HG03571 (cell line): ENCODE results near the gene MBNL1.
"Not testable (repeated sequence)": the region's sequence is repeated elsewhere in the genome, so short reads cannot be mapped to it uniquely, and the experiment has no call there.

Experiments used
- ATAC-seq: cut with Tn5 transposase; IDR thresholded peaks from one replicate; pipeline ENCODE4 v1.9.1; 2021; ENCODE audit not compliant: unreplicated experiment

The MBNL1 gene

GRCh38 chr3:152396867-152397266, 128.1 kb downstream of the MBNL1 start:
- ATAC-seq, result no peak

GRCh38 chr3:152397348-152397747, 128.6 kb downstream of the MBNL1 start:
- not testable (repeated sequence) for ATAC-seq

- ATAC-seq, result no peak
These were observed 129.8 kb downstream of the MBNL1 start for GRCh38 chr3:152398495-152398894.

- ATAC-seq, result no peak
These were observed 130.6 kb downstream of the MBNL1 start for GRCh38 chr3:152399374-152399773.

GRCh38 chr3:152400887-152401286, 132.2 kb downstream of the MBNL1 start:
- ATAC-seq, result no peak

GRCh38 chr3:152402695-152403451, 134.1 kb downstream of the MBNL1 start:
- no peak for ATAC-seq

- ATAC-seq, result no peak
These were observed 134.9 kb downstream of the MBNL1 start for GRCh38 chr3:152403632-152404066.

- ATAC-seq, result no peak
These were observed 136.2 kb downstream of the MBNL1 start for GRCh38 chr3:152404976-152405375.

- ATAC-seq, result no peak
These were observed 137.4 kb downstream of the MBNL1 start for GRCh38 chr3:152405915-152406802.

- ATAC-seq, result no peak
These were observed 144.5 kb downstream of the MBNL1 start for GRCh38 chr3:152413240-152413639.

- ATAC-seq, result no peak
These were observed 148.3 kb downstream of the MBNL1 start for GRCh38 chr3:152416808-152417580.

GRCh38 chr3:152419748-152420147, 151.0 kb downstream of the MBNL1 start:
- no peak for ATAC-seq

GRCh38 chr3:152421162-152421561, 152.4 kb downstream of the MBNL1 start:
- ATAC-seq, result no peak

- no peak for ATAC-seq
These were observed 157.7 kb downstream of the MBNL1 start for GRCh38 chr3:152426393-152426792.

GRCh38 chr3:152428577-152428976, 159.8 kb downstream of the MBNL1 start:
- ATAC-seq, result no peak

GRCh38 chr3:152430223-152431002, 161.7 kb downstream of the MBNL1 start:
- ATAC-seq, result no peak

GRCh38 chr3:152434142-152434541, 165.4 kb downstream of the MBNL1 start:
- ATAC-seq, result no peak

- not testable (repeated sequence) for ATAC-seq
These were observed 166.5 kb downstream of the MBNL1 start for GRCh38 chr3:152435210-152435609.

GRCh38 chr3:152436707-152437590, 168.2 kb downstream of the MBNL1 start:
- ATAC-seq, result no peak
